DMS 273 (cell line): ENCODE measurements around the gene MPG.

Source experiments
- DNase-seq: peaks from one replicate; lab custom pipeline; 2025; ENCODE audit not compliant: unreplicated experiment; lab: John Stamatoyannopoulos, UW

The MPG gene

GRCh38 chr16:66309-67182 lies 11.5 kb upstream of the MPG start:
- DNase-seq: no peak

- no peak for DNase-seq
Measured at GRCh38 chr16:67183-67791, 10.7 kb upstream of the MPG start.

GRCh38 chr16:67884-68789 lies 9.9 kb upstream of the MPG start:
- no peak for DNase-seq

GRCh38 chr16:69181-69580 lies 8.8 kb upstream of the MPG start:
- DNase-seq: no peak

GRCh38 chr16:71210-71539 lies 6.8 kb upstream of the MPG start:
- no peak for DNase-seq

GRCh38 chr16:71540-72401 lies 6.3 kb upstream of the MPG start:
- peak; percentile 80 for DNase-seq

GRCh38 chr16:72561-73548 lies 5.2 kb upstream of the MPG start, which contains the start of gene RHBDF1:
TSS of gene RHBDF1 (minus strand) at chr16:72631. CDS start at chr16:65015, 7,616 bp downstream.
- DNase-seq: peak; percentile 66

- DNase-seq: no peak
Measured at GRCh38 chr16:74051-74746, 3.8 kb upstream of the MPG start.

- DNase-seq: no peak
Measured at GRCh38 chr16:74747-75334, 3.2 kb upstream of the MPG start.

- DNase-seq: peak; percentile 71
Measured at GRCh38 chr16:75580-76501, 2.2 kb upstream of the MPG start.

- DNase-seq: peak; percentile 86
Measured at GRCh38 chr16:76535-77272, 1.3 kb upstream of the MPG start.

GRCh38 chr16:77273-77806 lies 685 bp upstream of the MPG start:
- peak; percentile 54 for DNase-seq

GRCh38 chr16:78444-79150 lies 572 bp downstream of the MPG start:
- DNase-seq: peak; percentile 57

- DNase-seq: no peak
Measured at GRCh38 chr16:79151-80054, 1.4 kb downstream of the MPG start.
